SIG-M5 treated with dmso at 0.1 percent for 504 hours (cell line): ENCODE measurements around the gene UBXN11.

Source experiments
- DNase-seq: peaks from one replicate; lab custom pipeline; 2025; ENCODE audit not compliant: unreplicated experiment; lab: John Stamatoyannopoulos, UW

Gene UBXN11, protein sequence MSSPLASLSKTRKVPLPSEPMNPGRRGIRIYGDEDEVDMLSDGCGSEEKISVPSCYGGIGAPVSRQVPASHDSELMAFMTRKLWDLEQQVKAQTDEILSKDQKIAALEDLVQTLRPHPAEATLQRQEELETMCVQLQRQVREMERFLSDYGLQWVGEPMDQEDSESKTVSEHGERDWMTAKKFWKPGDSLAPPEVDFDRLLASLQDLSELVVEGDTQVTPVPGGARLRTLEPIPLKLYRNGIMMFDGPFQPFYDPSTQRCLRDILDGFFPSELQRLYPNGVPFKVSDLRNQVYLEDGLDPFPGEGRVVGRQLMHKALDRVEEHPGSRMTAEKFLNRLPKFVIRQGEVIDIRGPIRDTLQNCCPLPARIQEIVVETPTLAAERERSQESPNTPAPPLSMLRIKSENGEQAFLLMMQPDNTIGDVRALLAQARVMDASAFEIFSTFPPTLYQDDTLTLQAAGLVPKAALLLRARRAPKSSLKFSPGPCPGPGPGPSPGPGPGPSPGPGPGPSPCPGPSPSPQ

DNA sequence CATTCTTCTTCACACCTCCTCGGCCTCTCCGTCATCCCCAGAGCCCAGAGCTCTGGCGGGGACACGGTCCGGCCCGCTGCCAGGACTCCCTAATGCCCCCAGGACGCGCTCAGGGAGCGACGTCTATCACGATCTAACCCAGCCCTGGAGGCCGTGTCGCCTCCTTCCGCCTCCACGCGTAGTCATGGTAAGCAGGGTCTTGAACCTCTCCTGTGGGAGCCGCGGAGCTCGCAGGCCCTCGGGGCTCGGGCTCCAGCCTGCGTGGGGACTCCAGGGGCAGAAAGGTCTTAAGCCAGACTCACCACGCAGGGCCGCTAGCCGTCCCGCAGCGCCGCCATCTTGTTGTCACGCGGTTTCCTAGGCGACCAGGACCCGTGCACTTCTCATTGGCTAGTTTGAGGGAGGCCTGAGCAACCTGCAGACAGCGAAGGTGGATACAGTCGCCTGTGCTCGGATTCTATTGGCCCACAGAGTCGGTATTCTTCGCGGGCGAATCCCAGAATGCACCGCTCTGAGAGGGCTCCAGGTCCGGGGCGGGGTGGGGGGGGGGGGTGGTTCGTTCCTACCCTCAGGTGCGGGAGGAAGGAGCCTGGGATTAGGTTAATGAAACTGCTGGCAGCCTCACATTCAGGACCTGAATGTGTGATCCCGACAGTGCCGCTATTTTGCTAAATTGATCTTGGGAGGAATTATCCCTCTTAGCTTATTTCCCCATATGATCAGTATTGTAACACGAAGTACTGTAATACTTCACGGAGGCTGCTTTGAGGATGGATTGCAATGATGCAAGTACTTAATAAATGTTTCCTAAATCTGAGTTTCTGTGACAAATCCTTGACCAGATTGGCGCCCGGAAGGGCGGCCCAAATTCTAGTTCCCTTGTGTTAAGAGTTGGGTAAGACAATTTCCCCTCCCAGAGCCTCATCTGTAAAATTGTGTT is at the start of gene UBXN11:
TSS of gene UBXN11 (minus strand) at position 347 of the 940 bp plus-strand sequence. CDS start 3,753 bp downstream, outside the sequence.
- DNase-seq: peak; percentile 96

DNA sequence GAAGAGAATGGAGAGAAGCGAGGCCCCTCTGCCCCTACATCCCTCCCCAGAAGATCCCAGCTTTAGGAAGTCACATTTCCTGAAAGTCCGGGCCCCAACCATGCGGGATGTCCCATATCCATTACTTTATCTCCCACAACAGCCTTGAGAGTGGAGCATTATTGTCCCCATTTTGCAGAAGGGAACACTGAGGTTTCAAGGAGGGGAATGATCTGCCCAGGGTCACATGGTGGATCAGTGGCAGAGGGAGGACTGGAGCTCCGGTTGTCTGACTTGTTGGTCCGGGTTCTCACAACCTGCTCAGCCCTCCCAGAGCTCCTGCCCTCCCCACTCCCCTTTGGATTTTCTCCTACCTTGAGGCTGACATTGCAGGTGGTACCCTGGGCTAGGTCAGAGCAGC is 49.7 kb upstream of the UBXN11 start:
- no peak for DNase-seq

DNA sequence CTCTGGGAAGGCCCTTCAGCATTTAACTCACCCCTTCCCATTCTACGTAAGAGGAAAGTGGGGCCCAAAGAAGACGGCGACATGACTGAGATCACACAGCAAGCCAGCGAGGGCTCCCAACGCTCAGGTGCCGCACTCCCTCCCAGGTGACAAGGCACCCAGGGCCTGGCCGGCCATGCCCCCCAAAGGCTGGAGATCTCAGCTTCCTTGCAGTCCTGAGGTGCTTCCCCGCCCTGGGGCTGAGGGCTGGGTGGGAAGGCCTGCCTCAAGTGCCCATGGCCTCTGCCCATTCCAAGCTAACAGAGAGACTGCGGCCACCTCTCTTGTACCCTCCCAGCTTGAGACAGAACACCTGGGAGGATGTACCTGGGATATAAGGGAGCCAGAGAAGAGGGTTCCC is 48.5 kb upstream of the UBXN11 start:
- DNase-seq: no peak

DNA sequence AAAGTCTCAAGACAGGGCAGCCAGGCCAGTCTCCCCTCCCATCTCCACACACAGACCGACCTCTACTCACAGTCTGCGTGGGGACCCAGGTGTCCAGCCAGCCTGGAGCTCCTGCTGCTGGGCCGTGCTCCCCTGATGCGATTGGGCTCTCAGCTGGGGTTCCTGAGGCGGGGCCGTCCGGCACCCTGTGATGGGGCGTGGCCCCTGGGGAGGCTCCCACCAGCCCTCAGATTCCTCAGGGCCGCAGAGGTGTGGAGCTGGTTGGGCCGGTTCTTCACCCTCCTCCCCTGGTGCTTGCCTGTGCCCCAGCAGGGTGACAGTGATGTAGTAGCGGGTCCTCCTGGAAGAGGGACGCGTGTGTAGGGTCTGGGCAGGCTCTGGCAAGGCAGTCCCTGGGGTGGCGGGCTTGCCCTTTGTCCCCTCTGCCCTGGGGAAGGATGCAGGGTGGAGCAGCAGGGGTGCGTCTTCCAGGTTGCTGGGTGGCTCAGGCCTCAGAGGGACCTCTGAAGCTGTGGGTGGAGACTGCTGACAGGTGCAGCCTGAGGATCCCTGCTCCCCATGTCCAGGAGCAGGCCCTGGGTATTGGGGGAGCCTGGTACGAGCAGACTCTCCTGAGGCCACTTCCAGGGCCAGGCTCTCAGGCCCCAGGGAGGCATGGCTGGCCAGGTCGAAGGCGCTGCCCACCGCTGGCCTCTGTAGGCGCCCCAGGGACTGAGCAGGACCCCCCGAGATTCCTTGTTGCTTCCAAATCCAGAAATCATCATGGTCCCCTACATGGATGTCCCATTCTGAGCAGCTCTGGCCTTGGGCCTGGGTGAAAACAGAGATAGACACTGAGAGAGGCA is 47.8 kb upstream of the UBXN11 start, which contains the start of gene CRYBG2:
TSS of gene CRYBG2 (minus strand) at position 155 of the 845 bp plus-strand sequence. CDS start 7,473 bp downstream, outside the sequence.
- DNase-seq: peak; percentile 30

DNA sequence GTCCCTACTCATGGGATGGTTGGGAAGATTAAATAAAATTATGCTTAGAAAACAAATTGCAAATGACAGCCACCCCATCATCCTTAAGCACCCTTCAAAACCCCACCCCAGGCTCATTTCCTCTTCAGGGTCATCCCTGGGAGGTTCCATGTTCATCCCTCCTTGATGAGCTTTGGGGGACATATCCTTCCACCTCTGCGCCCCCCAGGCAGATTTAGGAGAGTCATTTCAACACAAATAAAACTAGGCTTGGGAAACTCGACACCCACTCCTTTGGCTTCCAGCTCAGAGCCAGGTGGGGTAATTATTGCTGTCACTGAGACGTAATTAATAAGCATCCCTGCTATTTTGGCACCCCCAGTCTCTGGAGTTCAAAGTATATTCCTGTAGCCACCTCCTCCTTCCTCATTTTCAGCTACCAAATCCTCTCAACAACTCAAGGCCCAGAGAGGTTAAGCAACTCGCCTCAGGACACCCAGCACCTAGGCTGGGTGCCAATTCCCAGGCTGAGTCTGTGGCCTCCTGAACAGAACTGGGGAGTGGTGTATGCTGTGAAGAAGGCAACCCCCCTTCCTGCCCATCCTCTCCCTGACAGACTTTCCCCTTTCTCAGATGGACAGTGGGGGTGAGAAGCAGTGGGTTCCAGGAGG is 46.9 kb upstream of the UBXN11 start:
- DNase-seq: no peak

DNA sequence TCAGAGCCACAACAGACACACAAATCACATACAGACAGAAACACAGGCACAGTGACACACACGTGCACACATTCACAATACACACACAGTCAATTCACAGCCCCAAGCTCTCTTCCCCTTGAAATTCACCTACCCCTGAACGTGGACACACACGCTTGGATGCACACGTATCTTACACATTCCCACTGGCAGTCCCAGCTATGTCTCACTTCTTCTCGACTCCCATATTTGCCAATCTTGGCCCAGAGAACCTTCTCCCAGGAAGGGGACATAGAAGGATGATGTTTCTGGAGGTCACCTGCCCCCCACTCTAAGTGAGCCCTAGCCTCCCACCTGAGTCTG is 45.9 kb upstream of the UBXN11 start:
- no peak for DNase-seq

DNA sequence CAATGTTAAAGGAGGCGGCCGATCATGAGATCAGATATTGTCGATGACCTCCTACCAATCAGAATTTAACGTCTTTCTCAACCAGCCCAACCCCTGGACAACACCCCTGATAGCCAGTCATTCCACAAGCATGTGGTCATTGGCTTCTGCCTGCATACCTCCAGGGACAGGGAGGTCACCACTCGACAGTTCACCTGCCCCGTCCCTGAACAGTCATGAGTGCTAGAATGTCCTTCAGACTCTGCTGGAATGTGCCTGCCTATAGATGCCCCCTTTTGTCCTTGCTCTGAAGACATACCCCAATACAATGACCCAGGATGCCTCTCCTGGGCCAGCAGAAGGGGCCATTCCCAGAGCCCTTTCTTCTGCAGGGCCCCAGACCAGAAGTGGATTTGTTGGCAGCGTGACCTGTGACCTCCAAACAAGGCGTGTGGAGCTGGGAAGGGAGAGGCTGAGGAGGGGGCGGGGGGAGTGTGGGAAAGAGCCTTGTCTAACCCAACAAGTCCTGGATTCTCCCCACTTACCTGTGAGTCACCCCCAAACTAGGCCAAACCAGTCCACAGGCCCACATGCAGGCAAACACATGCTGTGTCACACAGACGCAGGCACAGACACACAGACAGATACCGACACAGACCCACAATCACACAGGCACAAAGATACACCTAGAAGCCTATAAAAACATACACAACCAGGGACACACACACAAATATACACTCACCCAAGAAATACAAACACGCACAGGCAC is 45.3 kb upstream of the UBXN11 start:
- no peak for DNase-seq

DNA sequence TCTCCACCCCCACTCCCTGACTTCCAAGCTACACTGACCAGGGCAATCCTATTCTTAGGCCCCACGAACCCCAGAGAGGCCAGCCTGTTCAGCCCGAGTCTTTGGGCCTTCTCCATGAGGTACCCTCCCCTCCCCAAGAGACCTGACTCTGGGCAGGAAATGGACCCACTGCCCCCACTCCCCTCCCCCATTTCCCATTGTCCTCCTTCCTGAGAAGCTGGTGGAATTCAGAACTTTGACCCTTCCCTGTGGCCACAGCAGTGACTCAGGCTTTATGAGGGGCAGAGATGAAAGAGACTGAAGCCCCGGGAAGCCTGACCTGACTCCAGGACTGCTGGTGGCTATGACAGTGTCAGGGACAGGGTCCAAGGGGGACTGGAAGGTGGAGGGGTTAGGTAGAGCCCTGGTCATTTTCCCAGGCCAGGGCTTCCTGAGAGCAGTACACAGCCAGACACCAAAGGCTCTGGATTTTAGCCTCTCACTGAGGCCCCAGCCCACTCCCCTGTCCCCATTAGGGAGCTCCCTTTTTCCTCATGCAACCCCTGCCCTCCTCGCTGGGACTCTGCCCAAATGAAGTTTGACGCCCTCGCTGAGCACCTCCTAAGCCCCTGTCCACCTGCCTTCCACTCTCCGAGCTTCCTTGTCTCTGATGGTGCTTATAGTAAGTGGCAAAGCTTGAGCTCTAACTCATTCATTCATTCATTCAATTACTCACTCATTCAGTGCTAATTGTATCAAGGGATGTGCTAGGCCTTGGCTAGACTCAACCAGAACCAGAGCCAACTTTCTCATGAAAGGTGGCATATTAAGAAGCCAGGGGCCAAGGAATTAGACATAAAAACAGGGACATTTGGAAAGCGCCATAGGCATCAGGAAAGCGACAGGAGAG is 44.5 kb upstream of the UBXN11 start:
- no peak for DNase-seq

DNA sequence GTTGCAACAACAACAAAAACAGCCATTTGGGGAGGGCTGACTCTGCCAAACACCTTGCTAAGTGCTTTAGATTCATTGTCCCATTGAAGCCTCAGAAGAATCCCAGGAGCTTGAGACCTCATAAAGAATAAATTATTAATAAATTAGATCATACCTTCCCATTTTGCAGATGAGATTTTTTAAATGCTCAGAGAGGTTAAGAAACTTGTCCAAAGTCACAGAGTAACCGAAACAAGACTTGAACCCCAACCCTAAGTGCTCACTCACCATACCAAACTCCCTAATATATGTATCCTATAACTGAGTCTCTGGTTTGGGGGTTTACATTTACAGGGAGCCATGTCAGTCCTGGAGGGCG is 43.9 kb upstream of the UBXN11 start:
- no peak for DNase-seq

DNA sequence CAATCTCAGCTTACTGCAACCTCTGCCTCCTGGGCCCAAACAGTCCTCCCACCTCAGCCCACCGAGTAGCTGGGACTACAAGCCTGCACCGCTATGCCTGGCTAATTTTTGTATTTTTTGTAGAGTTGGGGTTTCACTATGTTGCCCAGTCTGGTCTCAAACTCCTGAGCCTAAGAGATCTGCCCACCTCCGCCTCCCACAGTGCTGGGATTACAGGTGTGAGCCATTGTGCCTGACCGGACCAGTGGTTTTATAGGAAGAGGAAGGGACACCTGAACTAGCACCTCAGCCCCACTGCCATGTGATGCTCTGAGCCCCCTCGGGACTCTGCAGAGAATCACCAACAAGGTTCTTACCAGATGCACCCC is 43.4 kb upstream of the UBXN11 start:
- no peak for DNase-seq

DNA sequence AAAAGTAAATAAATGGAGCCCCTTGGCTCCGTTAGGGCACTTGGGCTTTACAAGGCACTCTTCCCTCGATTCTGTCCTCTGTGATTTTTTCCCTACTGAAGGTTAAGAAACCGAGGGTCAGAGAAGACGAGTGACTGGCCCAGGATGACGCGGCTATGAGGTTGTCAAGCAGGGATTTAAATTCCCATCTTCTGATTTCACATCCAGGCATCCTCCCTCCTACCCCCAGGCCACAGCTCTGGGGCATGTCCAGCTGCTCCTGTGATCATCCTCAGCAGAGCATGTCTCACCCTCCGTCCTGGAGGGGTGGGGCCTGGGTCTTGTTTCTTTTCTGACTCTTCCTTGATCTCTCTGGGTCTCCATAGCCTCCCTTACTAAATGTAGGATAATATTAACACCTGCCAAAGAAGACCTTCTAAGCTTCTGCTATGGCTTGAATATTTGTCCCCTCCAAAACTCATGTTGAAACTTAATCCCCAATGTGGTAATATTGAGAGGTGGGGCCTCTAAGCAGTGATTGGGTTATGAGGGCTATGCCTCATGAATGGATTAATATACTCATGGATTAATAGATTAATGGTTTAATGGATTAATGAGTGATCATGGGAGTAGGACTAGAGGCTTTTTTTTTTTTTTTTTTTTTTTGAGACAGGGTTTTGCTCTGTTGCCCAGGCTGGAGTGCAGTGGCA is 42.9 kb upstream of the UBXN11 start:
- DNase-seq: no peak

DNA sequence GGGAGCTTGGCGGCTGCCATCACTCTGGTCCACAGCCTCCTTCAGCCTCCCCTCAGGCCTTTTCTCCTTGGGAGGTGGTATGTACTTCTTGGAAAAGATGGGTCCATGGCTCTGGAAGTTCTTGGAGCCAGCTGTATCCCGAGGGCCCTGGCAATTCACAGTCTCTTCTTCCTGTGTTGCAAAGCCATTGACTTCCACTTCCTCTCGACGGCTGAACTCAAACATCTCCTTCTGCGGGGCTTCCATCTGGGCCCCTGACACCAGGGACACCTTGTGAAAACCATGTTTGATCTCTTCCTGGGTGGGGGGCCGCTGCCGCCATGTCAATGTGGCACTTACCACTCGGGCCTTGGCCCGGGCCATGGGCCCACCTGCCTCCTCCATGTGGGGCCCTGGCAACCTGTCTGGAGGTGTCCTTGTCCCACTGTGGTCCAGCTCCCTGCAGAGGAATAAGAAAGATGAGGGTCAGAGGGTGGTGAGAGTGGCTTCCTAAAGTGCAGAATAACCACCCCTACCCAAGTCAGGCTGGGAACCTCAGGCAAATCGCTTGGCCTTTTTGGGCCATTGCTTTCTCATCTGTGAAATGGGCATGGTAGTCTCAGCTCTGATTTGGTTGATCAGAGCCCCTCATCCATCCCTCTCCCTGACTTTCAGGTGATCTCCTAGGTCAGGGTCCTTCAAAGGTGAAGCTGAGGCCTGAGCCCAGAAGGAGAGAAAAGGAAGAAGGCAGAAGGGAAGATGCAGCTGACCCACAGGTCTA is 40.0 kb upstream of the UBXN11 start:
- DNase-seq: no peak

DNA sequence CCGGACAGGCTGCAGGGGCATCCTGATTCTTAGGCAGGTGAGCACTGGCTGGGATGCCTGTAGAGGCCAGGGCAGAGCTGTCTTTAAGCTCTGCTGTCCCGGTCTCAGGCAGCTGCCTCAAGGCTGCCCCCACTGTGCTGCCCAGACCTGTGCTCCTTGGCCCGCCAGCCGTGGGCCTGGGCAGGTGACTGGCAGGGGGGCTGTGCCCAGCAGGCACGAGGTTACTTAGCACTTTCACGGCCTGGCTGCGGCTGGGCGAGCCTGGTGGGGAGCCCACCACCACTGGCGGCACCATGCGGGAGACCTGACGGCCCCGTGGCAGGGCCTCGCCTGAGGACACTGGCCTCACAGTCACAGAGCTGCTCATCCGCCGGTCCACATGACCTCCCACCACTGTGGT is 39.3 kb upstream of the UBXN11 start:
- DNase-seq: no peak

DNA sequence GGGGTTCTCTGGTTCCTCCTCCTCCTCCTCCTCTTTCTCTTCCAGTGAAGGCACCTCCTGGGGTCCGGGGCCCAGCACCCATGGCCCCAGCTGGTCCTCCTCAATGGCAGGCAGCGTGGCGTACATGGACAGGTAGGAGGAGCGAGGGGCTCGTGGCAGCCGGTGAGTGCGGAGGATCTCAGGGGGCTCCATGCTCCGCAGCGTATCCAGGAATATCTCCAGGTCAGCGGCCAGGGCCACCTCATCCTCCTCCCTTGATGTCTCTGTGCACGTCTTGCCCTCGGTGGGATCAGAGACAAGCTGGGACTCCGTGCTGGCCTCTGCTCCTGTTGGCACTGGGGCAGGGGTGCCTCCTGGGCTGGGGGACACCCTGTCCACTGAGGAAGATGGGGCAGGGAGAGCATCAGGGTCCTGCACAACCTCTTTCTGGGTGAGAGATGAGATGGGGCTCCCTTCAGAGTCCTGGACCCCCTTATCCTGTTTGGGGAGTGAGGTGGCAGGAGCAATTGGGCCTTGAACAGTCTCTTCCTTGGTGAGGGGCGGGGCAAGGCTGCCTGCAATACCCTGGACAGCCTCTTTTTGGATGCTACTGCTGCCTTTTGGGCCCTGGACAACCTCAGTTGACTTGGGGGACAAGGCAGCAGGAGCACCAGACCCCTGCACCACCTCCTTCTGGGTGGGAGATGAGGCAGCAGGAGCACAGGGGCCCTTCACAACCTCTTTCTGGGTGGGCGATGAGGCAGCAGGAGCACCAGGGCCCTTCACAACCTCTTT is 37.9 kb upstream of the UBXN11 start:
- DNase-seq: no peak

DNA sequence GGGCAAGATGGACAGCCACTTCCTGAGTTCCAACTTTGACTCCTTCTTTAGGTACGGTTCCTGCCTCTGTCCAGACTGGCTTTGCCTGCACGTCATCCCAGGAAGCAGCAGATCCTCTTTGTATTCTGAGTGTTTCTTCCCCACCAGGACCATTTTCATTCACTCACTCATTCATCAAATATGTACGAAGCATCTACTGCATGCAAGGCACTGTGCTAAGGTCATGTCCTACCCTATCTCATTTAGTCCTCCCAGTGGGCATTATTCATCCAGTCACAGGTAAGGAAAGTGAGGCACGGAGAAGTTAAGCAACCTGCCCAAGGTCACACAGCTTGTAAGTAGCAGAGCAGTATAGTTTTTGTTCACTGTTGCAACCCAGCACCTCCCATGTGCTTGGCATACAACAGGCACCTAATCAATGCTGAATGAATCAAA is 33.6 kb upstream of the UBXN11 start:
- no peak for DNase-seq

DNA sequence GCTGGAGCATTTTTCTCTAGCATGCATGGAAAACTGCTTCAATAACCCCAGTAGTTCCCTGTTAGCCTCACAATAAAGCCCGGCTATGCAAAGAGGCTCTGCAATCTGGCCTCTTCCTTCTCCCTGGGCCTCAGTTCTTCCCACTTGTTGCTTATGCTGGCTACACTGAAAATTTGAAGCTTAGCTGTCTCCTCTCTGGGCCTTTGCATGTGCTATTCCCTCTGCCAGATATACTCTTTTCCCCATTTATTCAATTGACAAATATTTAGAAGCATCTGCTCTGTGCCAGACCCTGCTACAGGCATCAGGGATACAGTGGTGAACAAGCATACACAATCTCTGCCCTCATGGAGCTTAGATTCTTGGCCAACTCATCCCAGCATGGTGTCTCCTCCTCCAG is 32.2 kb upstream of the UBXN11 start:
- DNase-seq: no peak

DNA sequence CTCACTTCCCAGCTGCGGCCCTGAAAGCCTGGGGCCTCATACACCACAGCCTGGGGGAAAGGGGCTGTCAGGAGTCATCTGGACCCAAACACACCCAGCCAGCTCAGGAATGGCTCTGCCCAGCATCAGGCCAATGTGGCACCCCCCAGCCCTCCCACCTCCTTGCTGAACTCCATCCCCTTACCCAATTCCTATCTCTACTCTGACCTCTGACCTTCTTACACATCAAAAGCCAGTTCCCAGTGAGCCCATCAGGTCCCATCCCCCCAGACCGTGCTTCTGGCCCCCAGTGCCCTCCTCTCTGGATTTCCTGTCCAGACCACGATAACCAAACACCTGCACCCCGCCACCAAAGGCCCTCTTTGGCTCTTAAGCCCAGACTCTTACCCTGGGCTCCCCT is 31.2 kb upstream of the UBXN11 start:
- DNase-seq: no peak
